ENCODE results near the gene SPEN. TPM values are rescaled to one million over a fixed set of nuclear protein-coding genes. Genes with fewer than 3 reads are reported as not detected.

Gene SPEN
- polyA plus RNA-seq, 3 donors from 2014 or later: 1.2 to 46.0 (median 6.0) TPM

DNA sequence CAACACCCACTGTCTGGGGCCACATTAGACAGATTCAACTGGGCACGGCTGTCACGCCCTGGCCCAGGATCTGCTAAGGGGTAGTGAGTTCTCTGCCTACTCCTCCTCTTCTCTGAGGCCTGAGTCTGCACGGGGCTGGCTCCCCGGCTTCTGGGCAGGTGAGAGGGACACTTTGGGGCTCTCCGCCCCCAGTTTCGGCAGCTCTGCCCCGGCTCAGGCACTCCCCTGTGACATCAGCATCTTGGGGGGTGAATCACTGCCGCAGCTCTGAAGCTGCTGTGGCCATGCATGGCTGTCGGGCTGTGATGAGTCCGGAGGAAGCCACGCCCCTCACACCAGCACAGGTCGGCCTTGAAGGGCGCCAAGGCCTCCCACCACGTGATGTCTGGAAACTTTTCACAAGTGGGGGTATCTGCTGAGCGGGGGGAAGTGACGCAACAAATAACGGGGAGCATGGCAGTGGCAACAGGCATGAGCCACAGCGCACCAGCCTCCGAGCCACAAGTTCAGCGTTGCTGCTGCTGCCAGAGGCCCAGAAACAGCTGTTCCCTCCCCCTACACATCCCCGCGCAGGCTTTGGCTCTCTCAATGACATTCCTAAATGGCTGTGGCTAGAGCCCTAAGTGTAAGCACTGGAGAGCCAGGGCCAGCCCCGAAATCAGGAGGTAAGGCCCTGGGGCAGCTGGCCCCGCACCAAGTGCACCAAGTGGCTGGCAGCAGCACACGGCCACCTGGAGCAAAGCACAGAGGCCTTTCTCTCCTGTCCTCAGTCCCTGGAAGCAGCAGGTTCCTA lies 102.1 kb downstream of the SPEN start:
- Mint-ChIP-seq H3K27ac (peak overlapping the region; percentile 87 to 99 (median 95)), H3K4me1 (peaks cover 60 to 74% of the 10 kb centered on the region in 2 donors), H3K4me3 (peak overlapping the region; percentile 63 to 75 (median 72)), H3K36me3 (peaks cover 0 to 4% (median 0%) of the 10 kb centered on the region in 3 donors), H3K27me3 (ENCODE audit: low read depth in 3 of 3) (peaks cover 3 to 28% (median 14%) of the 10 kb centered on the region in 3 donors), H3K9me3 (peaks cover 0 to 2% (median 0%) of the 10 kb centered on the region in 6 donors)
- peak; percentile 91 to 96 (median 91) for DNase-seq

DNA sequence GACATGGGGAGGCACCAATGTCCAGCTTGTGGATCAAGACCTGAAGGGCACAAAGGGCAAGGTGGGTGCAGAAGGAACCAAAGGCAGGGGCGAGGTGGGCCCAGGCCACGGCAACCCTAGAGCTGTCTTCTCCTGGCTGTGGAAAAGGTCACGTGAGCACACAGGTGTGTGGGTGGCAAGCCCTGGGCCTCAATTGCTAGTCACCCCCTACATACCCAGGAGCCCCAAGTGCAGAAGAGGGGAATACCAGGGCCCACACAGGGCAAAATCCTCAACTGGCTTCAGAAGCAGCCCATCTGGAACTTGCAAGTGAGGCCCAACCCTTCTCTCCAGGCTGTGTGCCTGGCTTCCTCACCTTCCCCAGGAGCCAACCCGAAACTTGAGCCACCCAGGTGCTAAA lies 102.8 kb downstream of the SPEN start:
- H3K4me3 Mint-ChIP-seq: peak overlapping the region in 3 of 5 donors; percentile 70 to 75 (median 73)
- peak overlapping the region; percentile 87 to 99 (median 95) for H3K27ac Mint-ChIP-seq
- peaks cover 0 to 4% (median 0%) of the 10 kb centered on the region in 3 donors for H3K36me3 Mint-ChIP-seq
- peaks cover 60 to 78% of the 10 kb centered on the region in 2 donors for H3K4me1 Mint-ChIP-seq
- DNase-seq: no peak
- peaks cover 3 to 28% (median 14%) of the 10 kb centered on the region in 3 donors for H3K27me3 Mint-ChIP-seq (ENCODE audit: low read depth in 3 of 3)
- H3K9me3 Mint-ChIP-seq: peaks cover 0 to 2% (median 0%) of the 10 kb centered on the region in 6 donors

DNA sequence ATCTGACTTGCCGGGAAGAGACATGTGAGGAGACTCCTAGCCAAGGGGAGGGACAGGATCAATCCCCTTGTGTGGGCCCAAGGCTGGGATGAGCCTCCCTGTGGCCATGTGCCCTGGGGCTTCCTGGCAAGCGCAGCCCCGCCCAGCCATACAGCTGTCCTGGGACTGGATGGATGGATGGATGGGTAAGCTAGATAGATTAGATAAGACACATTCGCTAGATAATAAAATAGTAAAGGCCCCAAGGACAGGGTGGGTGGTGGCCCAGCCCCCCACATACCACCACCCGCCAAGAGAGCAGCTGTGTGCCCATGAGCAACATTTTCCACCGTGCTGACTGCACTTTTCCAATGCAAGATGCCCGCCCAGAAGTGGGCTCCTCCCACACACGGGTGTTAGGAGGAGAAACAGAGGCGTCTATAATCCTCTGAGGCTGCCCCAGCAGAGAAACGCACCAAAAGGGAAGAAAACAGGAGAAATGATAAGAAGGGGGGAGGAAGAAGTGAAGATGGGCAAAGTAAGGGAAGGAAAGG lies 103.3 kb downstream of the SPEN start:
- Mint-ChIP-seq H3K27me3 (ENCODE audit: low read depth in 3 of 3) (peaks cover 3 to 28% (median 14%) of the 10 kb centered on the region in 3 donors), H3K36me3 (peaks cover 0 to 4% (median 0%) of the 10 kb centered on the region in 3 donors), H3K4me3 (peak overlapping the region in 3 of 5 donors; percentile 6 to 14 (median 11)), H3K4me1 (peaks cover 60 to 80% of the 10 kb centered on the region in 2 donors), H3K9me3 (peaks cover 0 to 2% (median 0%) of the 10 kb centered on the region in 6 donors), H3K27ac (peak overlapping the region; percentile 87 to 99 (median 95))
- peak in 1 of 3 donors; percentile 51 for DNase-seq

DNA sequence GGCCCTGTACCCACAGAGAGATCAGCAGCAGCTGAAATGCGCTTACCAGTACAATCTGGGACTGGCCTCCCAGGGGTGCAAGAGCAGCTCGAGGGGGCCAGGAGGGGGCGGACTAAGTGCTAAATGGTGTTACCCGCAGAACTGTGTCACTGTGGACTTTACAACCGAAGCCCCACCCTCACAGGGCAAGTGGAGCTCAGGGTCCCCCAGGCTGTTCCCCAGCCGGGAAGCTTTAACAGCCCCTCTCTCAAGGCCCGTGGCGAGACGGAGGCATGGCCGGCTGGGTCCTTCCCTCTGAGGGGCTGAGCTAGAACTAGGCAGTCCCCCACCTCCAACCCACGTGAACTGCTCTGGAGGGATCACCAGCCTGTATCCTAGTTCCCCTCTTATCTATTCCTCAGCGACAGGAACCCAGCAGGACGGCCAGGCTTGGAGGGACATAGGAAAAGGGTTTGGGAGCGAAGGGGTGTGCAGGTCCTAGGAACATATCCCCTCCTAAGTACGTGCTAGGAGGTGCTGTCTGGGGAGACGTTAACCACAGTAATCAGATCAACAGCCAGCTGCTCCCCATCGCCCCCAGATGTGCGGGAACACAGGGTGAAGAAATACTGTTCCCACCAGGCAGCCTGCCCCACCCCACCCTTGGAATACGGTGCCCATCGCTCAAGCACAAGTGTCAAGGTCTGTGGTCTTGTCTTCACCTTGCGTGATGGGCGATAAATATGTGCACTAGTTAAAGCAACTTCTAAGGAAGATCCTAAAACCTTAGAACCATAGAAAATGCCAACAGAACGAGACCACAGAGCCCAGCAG lies 104.0 kb downstream of the SPEN start:
- Mint-ChIP-seq H3K4me3 (peak overlapping the region in 1 of 5 donors; percentile 11), H3K4me1 (peaks cover 57 to 81% of the 10 kb centered on the region in 2 donors), H3K9me3 (peaks cover 0 to 2% (median 0%) of the 10 kb centered on the region in 6 donors), H3K27ac (peak overlapping the region; percentile 87 to 99 (median 95)), H3K27me3 (ENCODE audit: low read depth in 3 of 3) (peaks cover 3 to 28% (median 10%) of the 10 kb centered on the region in 3 donors), H3K36me3 (peaks cover 1 to 4% (median 2%) of the 10 kb centered on the region in 3 donors)
- peak; percentile 35 to 53 (median 37) for DNase-seq

DNA sequence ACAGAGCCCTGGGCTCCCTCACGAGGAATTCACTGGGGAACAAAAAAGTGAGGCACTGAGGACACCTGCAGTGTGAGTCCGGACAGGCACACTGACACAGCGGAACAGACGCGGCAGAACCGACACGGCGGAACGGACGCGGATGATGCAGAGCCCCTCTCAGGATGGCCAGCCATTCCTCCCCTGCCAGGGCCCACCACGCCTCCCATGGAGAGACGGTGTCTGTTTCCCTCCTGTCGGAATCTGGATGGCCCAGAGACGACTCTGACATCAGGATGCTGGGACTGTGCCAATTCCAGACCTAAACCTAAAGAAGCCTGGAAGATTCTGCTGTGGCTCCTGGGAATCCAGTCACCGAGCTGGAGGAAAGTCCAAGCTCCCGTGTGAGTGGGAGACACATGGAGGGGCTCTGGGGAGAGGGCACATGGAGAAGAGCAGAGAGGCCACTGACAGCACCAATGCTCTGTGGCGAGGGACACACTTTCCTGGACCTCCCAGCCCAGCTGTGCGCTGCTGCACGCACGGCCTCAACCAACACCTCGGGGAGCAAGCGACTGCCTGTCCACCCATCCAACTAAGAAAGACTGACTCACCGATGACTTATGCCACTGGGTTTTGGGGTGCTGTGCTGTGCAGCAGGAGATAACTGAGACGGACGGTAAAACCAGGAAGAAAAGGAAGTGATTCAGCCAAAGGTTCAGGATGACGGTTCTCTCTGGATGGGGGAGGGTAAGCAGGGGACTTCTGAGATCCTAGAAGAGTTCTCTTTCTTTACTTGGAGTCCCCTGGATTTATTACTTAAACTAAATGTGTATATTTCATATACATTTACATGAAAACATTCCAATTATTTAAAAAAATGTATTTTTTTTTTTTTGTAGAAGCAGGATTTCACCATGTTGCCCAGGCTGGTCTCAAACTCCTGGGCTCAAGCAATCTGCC lies 105.1 kb downstream of the SPEN start:
- peak overlapping the region; percentile 63 to 99 (median 93) for H3K27ac Mint-ChIP-seq
- H3K4me1 Mint-ChIP-seq: peaks cover 46 to 80% of the 10 kb centered on the region in 2 donors
- peaks cover 3 to 27% (median 9%) of the 10 kb centered on the region in 3 donors for H3K27me3 Mint-ChIP-seq (ENCODE audit: low read depth in 3 of 3)
- peaks cover 3 to 5% (median 4%) of the 10 kb centered on the region in 3 donors for H3K36me3 Mint-ChIP-seq
- H3K9me3 Mint-ChIP-seq: peaks cover 0 to under 1% (median 0%) of the 10 kb centered on the region in 6 donors
- H3K4me3 Mint-ChIP-seq: no peak overlapping the region
- DNase-seq: no peak

DNA sequence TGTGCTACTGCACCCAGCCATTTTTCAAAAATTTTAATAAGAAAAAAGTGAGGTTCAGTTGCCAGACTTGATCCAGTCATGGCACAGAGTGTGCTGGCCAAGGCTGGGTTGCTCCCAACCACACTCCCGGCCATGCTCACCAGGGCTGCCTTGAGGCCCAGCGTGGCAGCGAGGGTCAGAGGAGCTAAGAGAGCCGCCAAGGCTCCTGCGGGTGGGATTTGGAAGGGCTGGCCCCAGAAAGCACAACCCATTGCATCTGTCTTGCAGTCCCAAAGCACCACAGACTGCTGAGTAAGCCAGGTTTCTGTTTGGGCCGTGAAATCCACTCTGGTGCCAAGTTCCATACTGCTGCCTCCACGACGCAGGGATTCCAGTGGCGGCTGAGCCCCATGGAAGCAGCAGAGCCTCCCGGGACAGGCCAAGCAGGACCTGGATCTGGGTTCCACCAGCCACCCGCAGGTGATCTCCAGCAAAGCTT lies 105.8 kb downstream of the SPEN start:
- Mint-ChIP-seq H3K27ac (peak overlapping the region in 3 of 6 donors; percentile 54 to 95 (median 71)), H3K4me3 (no peak overlapping the region), H3K36me3 (peaks cover 0 to 7% (median 4%) of the 10 kb centered on the region in 3 donors)

DNA sequence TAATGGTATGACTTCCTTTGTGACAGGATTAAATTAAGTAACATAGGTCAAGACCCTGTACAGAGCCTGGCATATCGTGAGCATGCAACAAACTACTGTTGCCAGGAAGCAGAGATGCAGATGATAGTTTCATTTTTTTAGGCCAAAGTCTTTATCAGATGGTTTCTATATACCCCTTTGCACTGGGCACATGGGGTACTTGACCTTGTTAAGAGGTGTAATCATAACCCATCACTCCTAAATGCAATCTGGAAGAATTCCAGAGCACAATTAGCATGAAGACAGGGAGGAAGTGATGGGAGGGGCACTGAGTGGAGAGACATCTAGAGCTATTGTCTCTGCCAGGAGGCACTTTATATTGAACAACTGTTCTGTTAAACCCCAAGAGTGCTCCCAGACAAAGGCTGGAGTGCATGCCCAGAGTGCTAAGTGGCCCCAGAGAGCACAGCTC lies 106.3 kb downstream of the SPEN start:
- peaks cover 0 to 7% (median 4%) of the 10 kb centered on the region in 3 donors for H3K36me3 Mint-ChIP-seq
- peaks cover 34 to 74% of the 10 kb centered on the region in 2 donors for H3K4me1 Mint-ChIP-seq
- DNase-seq: no peak
- peaks cover 3 to 20% (median 9%) of the 10 kb centered on the region in 3 donors for H3K27me3 Mint-ChIP-seq (ENCODE audit: low read depth in 3 of 3)
- H3K4me3 Mint-ChIP-seq: no peak overlapping the region
- no peaks in the 10 kb centered on the region for H3K9me3 Mint-ChIP-seq
- H3K27ac Mint-ChIP-seq: peak overlapping the region in 3 of 6 donors; percentile 54 to 71 (median 71)

More for the DNA sequence above, 105.8 kb downstream of the SPEN start:
- H3K4me1 Mint-ChIP-seq: peaks cover 39 to 79% of the 10 kb centered on the region in 2 donors
- no peaks in the 10 kb centered on the region for H3K9me3 Mint-ChIP-seq
- DNase-seq: no peak
- peaks cover 3 to 20% (median 9%) of the 10 kb centered on the region in 3 donors for H3K27me3 Mint-ChIP-seq (ENCODE audit: low read depth in 3 of 3)

DNA sequence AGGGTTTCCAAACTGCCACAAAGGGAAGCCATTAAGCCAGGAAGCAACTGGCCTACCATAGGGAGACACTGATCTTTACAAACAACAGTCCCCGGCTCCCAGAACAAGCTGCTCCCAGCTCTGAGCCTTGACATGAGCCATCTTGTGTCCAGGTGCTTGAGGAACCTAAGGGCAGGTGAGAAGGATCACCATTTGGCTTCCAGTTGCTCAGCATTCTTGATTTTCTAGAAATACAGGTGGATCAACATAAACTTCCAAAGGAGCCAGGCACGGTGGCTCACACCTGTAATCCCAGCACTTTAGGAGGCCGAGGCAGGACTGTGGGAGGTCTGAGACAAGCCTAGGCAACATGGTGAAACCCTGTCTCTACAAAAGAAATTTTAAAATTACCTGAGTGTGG lies 106.8 kb downstream of the SPEN start:
- DNase-seq: no peak
- H3K4me1 Mint-ChIP-seq: peaks cover 29 to 69% of the 10 kb centered on the region in 2 donors
- H3K27me3 Mint-ChIP-seq (ENCODE audit: low read depth in 3 of 3): peaks cover 3 to 19% (median 7%) of the 10 kb centered on the region in 3 donors
- no peaks in the 10 kb centered on the region for H3K9me3 Mint-ChIP-seq
- peaks cover 0 to 7% (median 4%) of the 10 kb centered on the region in 3 donors for H3K36me3 Mint-ChIP-seq
- H3K4me3 Mint-ChIP-seq: no peak overlapping the region
- peak overlapping the region in 3 of 6 donors; percentile 18 to 71 (median 71) for H3K27ac Mint-ChIP-seq

DNA sequence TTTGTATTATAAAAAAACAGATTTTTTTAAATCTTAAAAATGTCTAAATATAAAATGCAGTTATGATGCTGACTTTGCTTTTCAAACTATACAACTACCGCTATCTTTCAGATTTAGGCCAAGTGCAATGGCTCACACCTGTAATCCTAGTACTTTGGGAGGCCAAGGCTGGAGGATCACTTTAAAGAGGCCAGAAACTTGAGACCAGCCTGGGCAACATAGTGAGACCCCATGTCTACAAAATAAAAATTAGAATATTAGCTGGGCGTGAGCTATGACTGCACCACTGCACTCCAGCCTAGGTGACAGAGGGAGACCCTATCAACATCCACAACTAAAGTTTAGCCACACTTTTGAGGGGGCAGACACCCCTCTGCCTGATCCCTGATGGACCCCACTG lies 108.0 kb downstream of the SPEN start:
- H3K4me1 Mint-ChIP-seq: peaks cover 16 to 66% of the 10 kb centered on the region in 2 donors
- H3K9me3 Mint-ChIP-seq: no peaks in the 10 kb centered on the region
- H3K27ac Mint-ChIP-seq: peak overlapping the region in 1 of 6 donors; percentile 24
- no peak overlapping the region for H3K4me3 Mint-ChIP-seq
- H3K36me3 Mint-ChIP-seq: peaks cover 0 to 7% (median 4%) of the 10 kb centered on the region in 3 donors
- peaks cover 0 to 14% (median 0%) of the 10 kb centered on the region in 3 donors for H3K27me3 Mint-ChIP-seq (ENCODE audit: low read depth in 3 of 3)
- DNase-seq: no peak

DNA sequence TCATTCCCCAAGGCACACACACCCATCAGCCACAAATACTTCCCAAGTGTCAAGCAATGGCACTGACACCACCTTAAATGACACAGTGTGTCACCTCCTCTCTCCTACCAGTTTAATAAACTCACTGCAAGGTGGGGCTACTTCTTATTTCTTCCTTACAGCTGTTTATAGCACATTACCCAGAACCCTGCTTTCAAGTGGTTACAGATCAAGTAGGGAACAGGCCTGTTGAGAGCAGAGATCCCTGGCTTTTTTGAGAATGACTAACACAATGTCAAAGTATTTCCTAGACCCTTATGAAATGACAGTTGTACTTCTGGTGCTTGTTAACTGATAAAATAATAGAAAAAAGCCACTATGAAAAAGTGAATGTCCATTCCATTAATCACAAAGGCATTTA lies 108.6 kb downstream of the SPEN start:
- H3K4me1 Mint-ChIP-seq: peaks cover 10 to 61% of the 10 kb centered on the region in 2 donors
- peaks cover 0 to 12% (median 0%) of the 10 kb centered on the region in 3 donors for H3K27me3 Mint-ChIP-seq (ENCODE audit: low read depth in 3 of 3)
- no peak overlapping the region for H3K4me3 Mint-ChIP-seq
- H3K27ac Mint-ChIP-seq: peak overlapping the region in 3 of 6 donors; percentile 22 to 24 (median 23)
- no peaks in the 10 kb centered on the region for H3K9me3 Mint-ChIP-seq
- no peak for DNase-seq
- peaks cover 0 to 7% (median 4%) of the 10 kb centered on the region in 3 donors for H3K36me3 Mint-ChIP-seq

DNA sequence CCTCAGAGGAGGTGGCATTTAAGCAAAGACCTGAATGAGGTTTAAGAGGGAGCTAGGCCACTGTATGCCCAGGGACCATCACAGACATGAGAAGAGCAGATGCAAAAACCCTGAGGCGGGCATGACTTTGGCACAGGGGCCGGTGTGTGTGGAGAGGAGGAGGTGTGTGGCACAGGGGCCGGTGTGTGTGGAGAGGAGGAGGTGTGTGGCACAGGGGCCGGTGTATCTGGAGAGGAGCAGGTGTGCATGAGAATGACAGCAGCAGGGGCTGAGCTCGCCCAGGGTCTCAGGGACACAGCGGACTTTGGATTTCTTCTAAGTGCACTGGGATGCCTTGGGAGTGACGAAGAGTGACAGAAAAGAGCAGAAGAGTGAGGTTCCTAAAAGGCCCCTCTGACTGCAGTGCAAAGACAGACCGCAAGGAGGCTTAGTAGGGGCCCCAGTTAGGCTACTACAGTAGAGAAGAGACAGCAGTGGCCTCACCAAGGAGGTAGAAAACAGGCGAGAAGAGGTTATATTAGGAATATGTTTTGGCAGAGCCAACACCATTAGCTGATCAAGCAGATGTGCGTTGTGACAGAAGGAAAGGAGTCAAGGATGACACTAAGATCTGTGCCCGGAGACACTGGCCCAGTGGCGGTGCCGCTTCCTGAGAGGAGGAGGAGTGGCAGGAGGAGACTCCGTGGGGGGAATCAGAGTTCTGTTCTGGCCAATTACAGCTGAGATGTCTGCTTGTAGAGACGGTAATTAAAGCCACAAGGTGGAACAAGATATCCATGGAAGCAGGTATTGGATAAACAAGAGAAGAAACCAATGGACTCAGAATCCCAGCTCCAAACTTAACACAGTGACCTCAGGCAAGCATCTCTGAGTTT lies 110.0 kb downstream of the SPEN start:
- peaks cover 0 to 9% (median 0%) of the 10 kb centered on the region in 3 donors for H3K27me3 Mint-ChIP-seq (ENCODE audit: low read depth in 3 of 3)
- no peak for DNase-seq
- no peaks in the 10 kb centered on the region for H3K9me3 Mint-ChIP-seq
- H3K4me1 Mint-ChIP-seq: peaks cover 3 to 53% of the 10 kb centered on the region in 2 donors
- peaks cover 0 to 12% (median 4%) of the 10 kb centered on the region in 3 donors for H3K36me3 Mint-ChIP-seq
- H3K27ac Mint-ChIP-seq: peak overlapping the region in 2 of 6 donors; percentile 1 to 60
- no peak overlapping the region for H3K4me3 Mint-ChIP-seq

All from immature natural killer cell (primary cell).